ENCODE data around the gene INSM1. TPM values are rescaled to one million over a fixed set of nuclear protein-coding genes. Genes with fewer than 3 reads are reported as not detected.

INSM1 gene
- polyA plus RNA-seq, 3 donors: not detected

DNA sequence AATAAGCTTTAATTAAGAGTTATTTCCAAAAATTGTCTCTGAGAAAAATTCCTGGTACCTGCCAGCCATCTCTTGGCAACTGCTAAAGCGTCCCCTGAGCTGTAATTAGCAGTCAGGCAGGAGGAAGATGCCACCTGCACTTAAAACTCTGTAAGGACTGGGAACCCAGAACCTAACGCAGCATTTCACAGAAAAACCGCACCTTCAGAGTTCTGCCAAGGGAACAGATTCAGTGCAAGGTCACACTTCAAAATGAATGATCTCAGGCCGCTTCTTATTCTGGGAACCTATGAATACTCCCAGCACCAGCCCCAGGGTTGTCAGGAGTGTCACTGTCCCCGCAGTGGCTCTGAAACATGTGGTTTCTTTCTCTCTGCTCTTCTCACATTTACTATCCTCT, 36.7 kb downstream of the INSM1 start:
- 90% methylated on average over 5 of the region's 5 CpGs for WGBS (ENCODE audit: insufficient coverage)
- H3K27me3 Mint-ChIP-seq (ENCODE audit: low read depth in 3 of 3): no peaks in the 10 kb centered on the region
- H3K36me3 ChIP-seq (replicated peaks in 1 of 2; ENCODE audit: control insufficient read depth in 1 of 2, insufficient read depth in 2 of 2, low read length in 2 of 2): peaks cover 21 to 81% of the 10 kb centered on the region in 2 donors

GRCh38 chr20:20405623-20406022, 37.7 kb downstream of the INSM1 start:
- no peak overlapping the region for H3K27ac Mint-ChIP-seq

More for the DNA sequence above, 36.7 kb downstream of the INSM1 start:
- no peaks in the 10 kb centered on the region for H3K27me3 ChIP-seq (ENCODE audit: control insufficient read depth in 2 of 2, insufficient read depth in 2 of 2, low read length in 2 of 2)
- no peaks in the 10 kb centered on the region for H4K20me1 ChIP-seq (ENCODE audit: insufficient read depth, low read length)
- H3K4me3 ChIP-seq (replicated peaks in 1 of 3; ENCODE audit: low read depth in 2 of 3, low read length in 3 of 3): no peak overlapping the region
- peaks cover 0 to 5% of the 10 kb centered on the region in 2 donors for H3K4me1 ChIP-seq (ENCODE audit: control insufficient read depth in 1 of 2, insufficient read depth in 2 of 2, low read length in 2 of 2)
- Mint-ChIP-seq H3K4me3 (no peak overlapping the region), H3K9me3 (no peaks in the 10 kb centered on the region), H3K27ac (no peak overlapping the region), H3K4me1 (peaks cover 11% of the 10 kb centered on the region), H3K36me3 (peaks cover 68 to 78% of the 10 kb centered on the region in 2 donors)
- DNase-seq: no peak
- TF ChIP-seq CTCF (IDR thresholded peaks at IDR 0.05): no peak
- no peak overlapping the region for H2AFZ ChIP-seq (ENCODE audit: insufficient read depth, low read depth, low read length, poor library complexity, severe bottlenecking)
- intact Hi-C loops (cut with micrococcal nuclease): loop anchor here in 1 of 2 donors (10.0 kb wide), 1 partner anchor 320 kb away; no protein-coding TSS in a partner anchor
- H3K79me2 ChIP-seq (ENCODE audit: insufficient read depth, low read length): no peaks in the 10 kb centered on the region
- no peak overlapping the region for H3K27ac ChIP-seq (ENCODE audit: low read depth in 1 of 2, low read length in 2 of 2)
- H3K9ac ChIP-seq (ENCODE audit: insufficient read depth, low read length, poor library complexity, severe bottlenecking): no peak overlapping the region
- no peaks in the 10 kb centered on the region for H3K9me3 ChIP-seq (replicated peaks in 1 of 2; ENCODE audit: control insufficient read depth in 1 of 2, insufficient read depth in 1 of 2, low read length in 2 of 2)
- H3K4me2 ChIP-seq (replicated peaks; ENCODE audit: extremely low read depth, low read length, poor library complexity, severe bottlenecking): no peak overlapping the region

More at GRCh38 chr20:20405623-20406022, 37.7 kb downstream of the INSM1 start:
- Histone ChIP-seq H3K4me3 (replicated peaks in 1 of 3; ENCODE audit: low read depth in 2 of 3, low read length in 3 of 3) (no peak overlapping the region), H3K36me3 (replicated peaks in 1 of 2; ENCODE audit: control insufficient read depth in 1 of 2, insufficient read depth in 2 of 2, low read length in 2 of 2) (peaks cover 23 to 85% of the 10 kb centered on the region in 2 donors), H2AFZ (ENCODE audit: insufficient read depth, low read depth, low read length, poor library complexity, severe bottlenecking) (no peak overlapping the region), H3K79me2 (ENCODE audit: insufficient read depth, low read length) (no peaks in the 10 kb centered on the region), H3K4me2 (replicated peaks; ENCODE audit: extremely low read depth, low read length, poor library complexity, severe bottlenecking) (no peak overlapping the region), H3K9ac (ENCODE audit: insufficient read depth, low read length, poor library complexity, severe bottlenecking) (no peak overlapping the region), H3K27me3 (ENCODE audit: control insufficient read depth in 2 of 2, insufficient read depth in 2 of 2, low read length in 2 of 2) (no peaks in the 10 kb centered on the region), H3K4me1 (ENCODE audit: control insufficient read depth in 1 of 2, insufficient read depth in 2 of 2, low read length in 2 of 2) (no peaks in the 10 kb centered on the region), H3K9me3 (replicated peaks in 1 of 2; ENCODE audit: control insufficient read depth in 1 of 2, insufficient read depth in 1 of 2, low read length in 2 of 2) (no peaks in the 10 kb centered on the region), H4K20me1 (ENCODE audit: insufficient read depth, low read length) (no peaks in the 10 kb centered on the region), H3K27ac (ENCODE audit: low read depth in 1 of 2, low read length in 2 of 2) (no peak overlapping the region)
- H3K36me3 Mint-ChIP-seq: peaks cover 69 to 85% of the 10 kb centered on the region in 2 donors
- DNase-seq: no peak
- intact Hi-C loops (cut with micrococcal nuclease): loop anchor here in 1 of 2 donors (10.0 kb wide), 1 partner anchor 321 kb away; no protein-coding TSS in a partner anchor
- H3K27me3 Mint-ChIP-seq (ENCODE audit: low read depth in 3 of 3): no peaks in the 10 kb centered on the region
- no peak overlapping the region for H3K4me3 Mint-ChIP-seq
- H3K9me3 Mint-ChIP-seq: no peaks in the 10 kb centered on the region
- peaks cover 5% of the 10 kb centered on the region for H3K4me1 Mint-ChIP-seq
- TF ChIP-seq CTCF (IDR thresholded peaks at IDR 0.05): no peak
- WGBS (ENCODE audit: insufficient coverage): 100% methylated on average over 6 of the region's 10 CpGs
